ENCODE measurements around the gene ZNF253. TPM values are rescaled to one million over a fixed set of nuclear protein-coding genes. Genes with fewer than 3 reads are reported as not detected.

ZNF253 gene
- total and polyA plus RNA-seq, 10 of the 15 experiments (the other 5 are each of a cell fraction or from before 2014, with no cell fraction given) = 2.6 to 8.9 (median 5.2) TPM

- TF ChIP-seq, protein P1, sequence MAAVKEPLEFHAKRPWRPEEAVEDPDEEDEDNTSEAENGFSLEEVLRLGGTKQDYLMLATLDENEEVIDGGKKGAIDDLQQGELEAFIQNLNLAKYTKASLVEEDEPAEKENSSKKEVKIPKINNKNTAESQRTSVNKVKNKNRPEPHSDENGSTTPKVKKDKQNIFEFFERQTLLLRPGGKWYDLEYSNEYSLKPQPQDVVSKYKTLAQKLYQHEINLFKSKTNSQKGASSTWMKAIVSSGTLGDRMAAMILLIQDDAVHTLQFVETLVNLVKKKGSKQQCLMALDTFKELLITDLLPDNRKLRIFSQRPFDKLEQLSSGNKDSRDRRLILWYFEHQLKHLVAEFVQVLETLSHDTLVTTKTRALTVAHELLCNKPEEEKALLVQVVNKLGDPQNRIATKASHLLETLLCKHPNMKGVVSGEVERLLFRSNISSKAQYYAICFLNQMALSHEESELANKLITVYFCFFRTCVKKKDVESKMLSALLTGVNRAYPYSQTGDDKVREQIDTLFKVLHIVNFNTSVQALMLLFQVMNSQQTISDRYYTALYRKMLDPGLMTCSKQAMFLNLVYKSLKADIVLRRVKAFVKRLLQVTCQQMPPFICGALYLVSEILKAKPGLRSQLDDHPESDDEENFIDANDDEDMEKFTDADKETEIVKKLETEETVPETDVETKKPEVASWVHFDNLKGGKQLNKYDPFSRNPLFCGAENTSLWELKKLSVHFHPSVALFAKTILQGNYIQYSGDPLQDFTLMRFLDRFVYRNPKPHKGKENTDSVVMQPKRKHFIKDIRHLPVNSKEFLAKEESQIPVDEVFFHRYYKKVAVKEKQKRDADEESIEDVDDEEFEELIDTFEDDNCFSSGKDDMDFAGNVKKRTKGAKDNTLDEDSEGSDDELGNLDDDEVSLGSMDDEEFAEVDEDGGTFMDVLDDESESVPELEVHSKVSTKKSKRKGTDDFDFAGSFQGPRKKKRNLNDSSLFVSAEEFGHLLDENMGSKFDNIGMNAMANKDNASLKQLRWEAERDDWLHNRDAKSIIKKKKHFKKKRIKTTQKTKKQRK (IDR thresholded peaks at IDR 0.05; ENCODE audit: low read depth, low read length) = no peak
- peak; percentile 89 for TF ChIP-seq TAF1 (IDR thresholded peaks at IDR 0.05; ENCODE audit: borderline replicate concordance, low read depth, low read length)
- no peak for TF ChIP-seq CHD1 (IDR thresholded peaks at IDR 0.05; ENCODE audit: low read depth, low read length)
- TF ChIP-seq ZNF687 (IDR thresholded peaks at IDR 0.05) = peak; percentile 42; the same call in 1 of the 2 replicates
- TF ChIP-seq YBX1 (IDR thresholded peaks at IDR 0.05) = no peak
- TF ChIP-seq, protein P2, sequence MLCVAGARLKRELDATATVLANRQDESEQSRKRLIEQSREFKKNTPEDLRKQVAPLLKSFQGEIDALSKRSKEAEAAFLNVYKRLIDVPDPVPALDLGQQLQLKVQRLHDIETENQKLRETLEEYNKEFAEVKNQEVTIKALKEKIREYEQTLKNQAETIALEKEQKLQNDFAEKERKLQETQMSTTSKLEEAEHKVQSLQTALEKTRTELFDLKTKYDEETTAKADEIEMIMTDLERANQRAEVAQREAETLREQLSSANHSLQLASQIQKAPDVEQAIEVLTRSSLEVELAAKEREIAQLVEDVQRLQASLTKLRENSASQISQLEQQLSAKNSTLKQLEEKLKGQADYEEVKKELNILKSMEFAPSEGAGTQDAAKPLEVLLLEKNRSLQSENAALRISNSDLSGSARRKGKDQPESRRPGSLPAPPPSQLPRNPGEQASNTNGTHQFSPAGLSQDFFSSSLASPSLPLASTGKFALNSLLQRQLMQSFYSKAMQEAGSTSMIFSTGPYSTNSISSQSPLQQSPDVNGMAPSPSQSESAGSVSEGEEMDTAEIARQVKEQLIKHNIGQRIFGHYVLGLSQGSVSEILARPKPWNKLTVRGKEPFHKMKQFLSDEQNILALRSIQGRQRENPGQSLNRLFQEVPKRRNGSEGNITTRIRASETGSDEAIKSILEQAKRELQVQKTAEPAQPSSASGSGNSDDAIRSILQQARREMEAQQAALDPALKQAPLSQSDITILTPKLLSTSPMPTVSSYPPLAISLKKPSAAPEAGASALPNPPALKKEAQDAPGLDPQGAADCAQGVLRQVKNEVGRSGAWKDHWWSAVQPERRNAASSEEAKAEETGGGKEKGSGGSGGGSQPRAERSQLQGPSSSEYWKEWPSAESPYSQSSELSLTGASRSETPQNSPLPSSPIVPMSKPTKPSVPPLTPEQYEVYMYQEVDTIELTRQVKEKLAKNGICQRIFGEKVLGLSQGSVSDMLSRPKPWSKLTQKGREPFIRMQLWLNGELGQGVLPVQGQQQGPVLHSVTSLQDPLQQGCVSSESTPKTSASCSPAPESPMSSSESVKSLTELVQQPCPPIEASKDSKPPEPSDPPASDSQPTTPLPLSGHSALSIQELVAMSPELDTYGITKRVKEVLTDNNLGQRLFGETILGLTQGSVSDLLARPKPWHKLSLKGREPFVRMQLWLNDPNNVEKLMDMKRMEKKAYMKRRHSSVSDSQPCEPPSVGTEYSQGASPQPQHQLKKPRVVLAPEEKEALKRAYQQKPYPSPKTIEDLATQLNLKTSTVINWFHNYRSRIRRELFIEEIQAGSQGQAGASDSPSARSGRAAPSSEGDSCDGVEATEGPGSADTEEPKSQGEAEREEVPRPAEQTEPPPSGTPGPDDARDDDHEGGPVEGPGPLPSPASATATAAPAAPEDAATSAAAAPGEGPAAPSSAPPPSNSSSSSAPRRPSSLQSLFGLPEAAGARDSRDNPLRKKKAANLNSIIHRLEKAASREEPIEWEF (IDR thresholded peaks at IDR 0.05; ENCODE audit: insufficient replicate concordance, low read depth, low read length) = no peak
- TF ChIP-seq SRF (IDR thresholded peaks at IDR 0.05; ENCODE audit: low read depth in 2 of 2, low read length in 2 of 2) = no peak
- TF ChIP-seq MEF2A (IDR thresholded peaks at IDR 0.05; ENCODE audit: insufficient read depth, low read depth, low read length) = no peak
- no peak for TF ChIP-seq SREBF1 (IDR thresholded peaks at IDR 0.05; ENCODE audit: low read length)
- peak; percentile 31; the same call in 1 of the 2 replicates for TF ChIP-seq FOXK2 (IDR thresholded peaks at IDR 0.05)
- no peak for TF ChIP-seq NR2C2 (IDR thresholded peaks at IDR 0.05; ENCODE audit: borderline replicate concordance, control insufficient read depth, insufficient read length, low read depth)
- no peak for TF ChIP-seq PAX8 (IDR thresholded peaks at IDR 0.05)
- TF ChIP-seq IRF3 (IDR thresholded peaks at IDR 0.05) = peak; percentile 66; the same call in 1 of the 2 replicates
Observed at GRCh38 chr19:19865750-19866610, at the start of gene ZNF253 (continued).
